ENCODE results near the gene EHD4.
A peak's percentile ranks its signal among the peaks of the same experiment; 100 is the strongest.

DNA sequence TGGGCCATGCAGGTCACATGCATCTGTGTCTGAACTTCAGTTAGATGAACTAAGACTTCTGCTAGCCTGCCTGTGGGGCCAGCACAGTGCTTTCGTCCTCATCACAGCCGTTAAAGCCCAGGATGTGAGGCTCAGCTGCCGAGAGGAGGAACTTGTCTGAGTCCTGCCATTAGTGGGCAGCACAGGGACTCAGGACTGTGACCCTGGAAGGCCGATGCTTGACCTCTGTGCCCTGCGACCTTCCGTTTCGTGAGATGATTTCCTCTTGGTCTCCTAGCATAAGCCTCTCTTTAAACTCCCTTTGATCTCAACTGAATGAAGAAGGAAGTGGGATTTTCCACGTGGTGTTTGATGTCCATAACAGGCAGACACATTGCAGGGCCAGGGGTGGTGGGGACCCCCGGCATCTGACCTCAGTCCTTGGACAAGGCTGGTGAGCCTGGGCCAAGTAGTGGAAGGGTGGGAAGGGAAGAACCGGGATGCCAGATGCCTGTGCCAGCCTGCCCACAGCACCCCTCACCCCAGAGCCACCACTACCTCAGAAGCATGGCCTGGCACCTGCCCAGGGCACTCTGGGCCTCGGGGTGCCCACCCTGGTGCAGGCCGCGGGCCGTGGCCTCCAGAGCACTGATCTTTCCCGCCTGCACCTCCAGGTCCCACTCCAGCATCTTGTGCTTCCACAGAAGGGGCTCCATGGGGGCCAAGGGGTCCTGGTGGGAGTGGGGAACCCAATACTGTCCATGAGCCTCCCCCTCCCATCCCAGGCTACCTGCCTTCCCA is 112.1 kb downstream of the EHD4 start:
- TF ChIP-seq, protein P1, sequence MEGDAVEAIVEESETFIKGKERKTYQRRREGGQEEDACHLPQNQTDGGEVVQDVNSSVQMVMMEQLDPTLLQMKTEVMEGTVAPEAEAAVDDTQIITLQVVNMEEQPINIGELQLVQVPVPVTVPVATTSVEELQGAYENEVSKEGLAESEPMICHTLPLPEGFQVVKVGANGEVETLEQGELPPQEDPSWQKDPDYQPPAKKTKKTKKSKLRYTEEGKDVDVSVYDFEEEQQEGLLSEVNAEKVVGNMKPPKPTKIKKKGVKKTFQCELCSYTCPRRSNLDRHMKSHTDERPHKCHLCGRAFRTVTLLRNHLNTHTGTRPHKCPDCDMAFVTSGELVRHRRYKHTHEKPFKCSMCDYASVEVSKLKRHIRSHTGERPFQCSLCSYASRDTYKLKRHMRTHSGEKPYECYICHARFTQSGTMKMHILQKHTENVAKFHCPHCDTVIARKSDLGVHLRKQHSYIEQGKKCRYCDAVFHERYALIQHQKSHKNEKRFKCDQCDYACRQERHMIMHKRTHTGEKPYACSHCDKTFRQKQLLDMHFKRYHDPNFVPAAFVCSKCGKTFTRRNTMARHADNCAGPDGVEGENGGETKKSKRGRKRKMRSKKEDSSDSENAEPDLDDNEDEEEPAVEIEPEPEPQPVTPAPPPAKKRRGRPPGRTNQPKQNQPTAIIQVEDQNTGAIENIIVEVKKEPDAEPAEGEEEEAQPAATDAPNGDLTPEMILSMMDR (IDR thresholded peaks at IDR 0.05) = peak in 1 of 4 experiments; percentile 37
- no peak for TF ChIP-seq POLR2A (IDR thresholded peaks at IDR 0.05)
